ENCODE measurements around the gene STAMBPL1.

The STAMBPL1 gene

GRCh38 chr10:88936656-88937055, 56.6 kb downstream of the STAMBPL1 start:
- H3K4me1 ChIP-seq: peaks cover 0 to 58% (median 28%) of the 10 kb centered on the region in 4 donors
- no peak for DNase-seq
- intact Hi-C loops (cut with DNase I; ENCODE audit: low total_unique reads): loop anchor here (5.0 to 10.0 kb wide), 2 partner anchors 51 to 278 kb away; no protein-coding TSS in a partner anchor
- TF ChIP-seq CTCF (IDR thresholded peaks at IDR 0.05): no peak
- no peaks in the 10 kb centered on the region for H3K9me3 ChIP-seq
- H3K4me3 ChIP-seq: no peak overlapping the region
- peak overlapping the region; percentile 54 to 89 for H3K27ac ChIP-seq
- H3K27me3 ChIP-seq: no peaks in the 10 kb centered on the region
- H3K36me3 ChIP-seq: peaks cover 62 to 73% (median 67%) of the 10 kb centered on the region in 3 donors

GRCh38 chr10:88938039-88938438, 58.0 kb downstream of the STAMBPL1 start:
- Histone ChIP-seq H3K9me3 (no peaks in the 10 kb centered on the region), H3K36me3 (peaks cover 76 to 87% (median 81%) of the 10 kb centered on the region in 3 donors), H3K4me3 (no peak overlapping the region), H3K4me1 (peaks cover 0 to 64% (median 37%) of the 10 kb centered on the region in 4 donors), H3K27ac (peak overlapping the region; percentile 54 to 89), H3K27me3 (no peaks in the 10 kb centered on the region)
- TF ChIP-seq CTCF (IDR thresholded peaks at IDR 0.05): no peak
- intact Hi-C loops (cut with DNase I; ENCODE audit: low total_unique reads): loop anchor here (5.0 to 10.0 kb wide), 2 partner anchors 49 to 277 kb away; no protein-coding TSS in a partner anchor
- DNase-seq: no peak

GRCh38 chr10:88938938-88939337, 58.9 kb downstream of the STAMBPL1 start:
- peaks cover 85 to 96% (median 90%) of the 10 kb centered on the region in 3 donors for H3K36me3 ChIP-seq
- peaks cover 0 to 73% (median 45%) of the 10 kb centered on the region in 4 donors for H3K4me1 ChIP-seq
- TF ChIP-seq CTCF (IDR thresholded peaks at IDR 0.05): no peak
- no peak for DNase-seq
- intact Hi-C loops (cut with DNase I; ENCODE audit: low total_unique reads): loop anchor here (5.0 to 10.0 kb wide), 2 partner anchors 48 to 276 kb away; no protein-coding TSS in a partner anchor
- no peak overlapping the region for H3K4me3 ChIP-seq
- no peaks in the 10 kb centered on the region for H3K27me3 ChIP-seq
- H3K27ac ChIP-seq: peak overlapping the region; percentile 88 to 89
- no peaks in the 10 kb centered on the region for H3K9me3 ChIP-seq

- Histone ChIP-seq H3K4me3 (peak overlapping the region in 1 of 2 donors; percentile 72), H3K9me3 (no peaks in the 10 kb centered on the region), H3K36me3 (peaks cover 98 to 100% (median 100%) of the 10 kb centered on the region in 3 donors), H3K27me3 (no peaks in the 10 kb centered on the region), H3K27ac (peak overlapping the region; percentile 88 to 89), H3K4me1 (peaks cover 0 to 91% (median 60%) of the 10 kb centered on the region in 4 donors)
- TF ChIP-seq CTCF (IDR thresholded peaks at IDR 0.05): no peak
- intact Hi-C loops (cut with DNase I; ENCODE audit: low total_unique reads): no loop called here
- no peak for DNase-seq
These were observed 61.0 kb downstream of the STAMBPL1 start for GRCh38 chr10:88941026-88941425.

- DNase-seq: no peak
- Histone ChIP-seq H3K4me3 (peak overlapping the region; percentile 9 to 72), H3K9me3 (no peaks in the 10 kb centered on the region), H3K4me1 (peaks cover 0 to 85% (median 55%) of the 10 kb centered on the region in 4 donors), H3K36me3 (peaks cover 95 to 97% (median 96%) of the 10 kb centered on the region in 3 donors), H3K27ac (peak overlapping the region; percentile 88 to 89), H3K27me3 (no peaks in the 10 kb centered on the region)
- intact Hi-C loops (cut with DNase I; ENCODE audit: low total_unique reads): no loop called here
- TF ChIP-seq CTCF (IDR thresholded peaks at IDR 0.05): no peak
These were observed 63.7 kb downstream of the STAMBPL1 start for GRCh38 chr10:88943778-88944177.
